Activated naive CD4-positive, alpha-beta T cell treated with anti-CD3 and anti-CD28 coated beads for 36 hours (primary cell): ENCODE data around the gene SERINC5. TPM values are rescaled to one million over a fixed set of nuclear protein-coding genes. Genes with fewer than 3 reads are reported as not detected.

Experiments used
- CTCF ChIA-PET: fragments of 350-600 bp; sonication (Branson Sonifier 250); formaldehyde crosslinking; loops from one replicate; lab custom pipeline; 2021; ENCODE audit warnings: antibody characterized with exemption; lab: Charles Lee
- DNase-seq: peaks from one replicate; pipeline ENCODE4 v3.0.0-alpha.2; 2020
- H3K27ac Mint-ChIP-seq: one replicate; pipeline ENCODE4 v1.8.0; 2021; ENCODE audit warnings: mild to moderate bottlenecking, mixed read lengths
- H3K27me3 Mint-ChIP-seq: one replicate; pipeline ENCODE4 v1.8.0; 2021; ENCODE audit warnings: low read depth, mixed read lengths
- H3K36me3 Mint-ChIP-seq: one replicate; pipeline ENCODE4 v1.8.0; 2021; ENCODE audit warnings: low read depth, mixed read lengths
- H3K4me1 Mint-ChIP-seq: one replicate; pipeline ENCODE4 v1.8.0; 2021; ENCODE audit warnings: low read depth, mixed read lengths
- H3K4me3 Mint-ChIP-seq: one replicate; pipeline ENCODE4 v1.8.0; 2021; ENCODE audit warnings: mild to moderate bottlenecking, moderate library complexity, mixed read lengths
- H3K9me3 Mint-ChIP-seq: one replicate; pipeline ENCODE4 v1.8.0; 2021; ENCODE audit warnings: mixed read lengths
- intact Hi-C: fragments of 100-400 bp; cut with micrococcal nuclease; formaldehyde crosslinking; loops from one replicate; pipeline ENCODE4 v1.15.1; 2023
- total RNA-seq, 2 experiments: library from RNA; stranded (reverse); gene quantifications; one replicate each; pipeline ENCODE4 v1.2.3, GENCODE V29; 2021

Gene SERINC5
- total RNA-seq, 2 experiments from 2014 or later, result 34.8 to 36.4 TPM

DNA sequence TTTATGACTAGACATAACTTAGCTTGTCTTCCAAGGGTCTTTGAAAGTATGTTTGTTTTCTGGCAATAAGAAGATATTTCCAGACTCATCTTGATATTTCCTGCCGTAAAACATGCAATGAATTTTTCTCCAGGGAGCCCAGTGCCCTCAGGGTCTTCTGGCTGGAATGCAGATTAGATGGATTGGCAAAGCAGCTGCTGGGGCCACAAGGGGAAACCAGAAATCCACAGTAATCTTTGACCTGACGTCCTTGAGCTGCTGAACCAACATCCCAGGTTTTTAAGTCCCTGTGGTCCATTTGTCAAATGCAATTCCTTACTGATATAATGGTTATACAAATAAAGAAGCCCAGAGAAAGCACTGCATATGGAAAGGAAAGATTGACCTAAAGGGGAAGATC lies 127.7 kb downstream of the SERINC5 start:
- CTCF ChIA-PET, result interaction anchor here (0.8 to 1.5 kb wide), 2 partner anchors 77 to 89 kb away, joined by 3 to 4 read pairs; no protein-coding TSS in a partner anchor
- peaks cover 14% of the 10 kb centered on the region for H3K9me3 Mint-ChIP-seq
- no peak for DNase-seq
- H3K27me3 Mint-ChIP-seq, result no peaks in the 10 kb centered on the region
- peaks cover 7% of the 10 kb centered on the region for H3K36me3 Mint-ChIP-seq
- intact Hi-C loops, result loop anchor here (10.0 kb wide), 1 partner anchor 877 kb away; no protein-coding TSS in a partner anchor
- peaks cover 58% of the 10 kb centered on the region for H3K4me1 Mint-ChIP-seq
- no peak overlapping the region for H3K27ac Mint-ChIP-seq
- no peak overlapping the region for H3K4me3 Mint-ChIP-seq

DNA sequence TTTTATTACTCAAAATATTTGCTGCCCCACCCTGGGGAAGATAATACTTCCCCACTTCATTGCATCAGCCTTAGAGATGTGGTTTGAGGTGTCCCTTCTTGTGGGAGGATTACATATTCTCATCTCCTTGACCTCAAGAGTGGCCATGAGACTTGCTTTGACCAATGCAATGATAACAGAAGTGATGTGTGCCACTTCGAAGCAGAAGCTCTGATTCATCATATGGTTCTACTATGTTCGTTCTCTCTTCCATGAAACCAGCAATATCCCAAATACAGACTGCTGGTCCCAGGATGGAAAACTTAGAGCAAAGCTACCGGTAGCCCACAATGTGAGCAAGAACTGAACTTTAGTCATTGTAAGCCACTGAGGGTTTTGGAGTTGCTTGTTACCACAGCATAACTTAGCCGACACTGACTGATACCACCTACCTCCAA lies 128.7 kb downstream of the SERINC5 start:
- peaks cover 56% of the 10 kb centered on the region for H3K4me1 Mint-ChIP-seq
- H3K9me3 Mint-ChIP-seq, result peaks cover 14% of the 10 kb centered on the region
- peaks cover 7% of the 10 kb centered on the region for H3K36me3 Mint-ChIP-seq
- no peak overlapping the region for H3K4me3 Mint-ChIP-seq
- H3K27ac Mint-ChIP-seq, result no peak overlapping the region
- H3K27me3 Mint-ChIP-seq, result no peaks in the 10 kb centered on the region
- no peak for DNase-seq
- CTCF ChIA-PET, result interaction anchor here (1.1 kb wide), 1 partner anchor 12 kb away, joined by 5 read pairs; no protein-coding TSS in a partner anchor
- intact Hi-C loops, result loop anchor here (2.0 to 10.0 kb wide), 2 partner anchors 66 to 878 kb away; no protein-coding TSS in a partner anchor

- DNase-seq, result peak; percentile 44
- intact Hi-C loops, result loop anchor here (1.0 to 10.0 kb wide), 8 partner anchors 10 to 879 kb away; partner anchors contain the start of gene SERINC5
- Mint-ChIP-seq H3K36me3 (peaks cover 3% of the 10 kb centered on the region), H3K4me1 (peaks cover 47% of the 10 kb centered on the region), H3K4me3 (no peak overlapping the region), H3K9me3 (peaks cover 10% of the 10 kb centered on the region), H3K27ac (peak overlapping the region; percentile 43), H3K27me3 (no peaks in the 10 kb centered on the region)
- CTCF ChIA-PET, result interaction anchor here (0.6 to 1.9 kb wide), 8 partner anchors 13 to 182 kb away, joined by 3 to 6 read pairs (median 4); no protein-coding TSS in a partner anchor
Observed at GRCh38 chr5:80125962-80126480, 129.8 kb downstream of the SERINC5 start.

- no peak for DNase-seq
- CTCF ChIA-PET, result interaction anchor here (0.5 to 1.9 kb wide), 9 partner anchors 30 to 248 kb away, joined by 3 to 6 read pairs (median 4); no protein-coding TSS in a partner anchor
Observed at GRCh38 chr5:80125022-80125961, 130.6 kb downstream of the SERINC5 start.

DNA sequence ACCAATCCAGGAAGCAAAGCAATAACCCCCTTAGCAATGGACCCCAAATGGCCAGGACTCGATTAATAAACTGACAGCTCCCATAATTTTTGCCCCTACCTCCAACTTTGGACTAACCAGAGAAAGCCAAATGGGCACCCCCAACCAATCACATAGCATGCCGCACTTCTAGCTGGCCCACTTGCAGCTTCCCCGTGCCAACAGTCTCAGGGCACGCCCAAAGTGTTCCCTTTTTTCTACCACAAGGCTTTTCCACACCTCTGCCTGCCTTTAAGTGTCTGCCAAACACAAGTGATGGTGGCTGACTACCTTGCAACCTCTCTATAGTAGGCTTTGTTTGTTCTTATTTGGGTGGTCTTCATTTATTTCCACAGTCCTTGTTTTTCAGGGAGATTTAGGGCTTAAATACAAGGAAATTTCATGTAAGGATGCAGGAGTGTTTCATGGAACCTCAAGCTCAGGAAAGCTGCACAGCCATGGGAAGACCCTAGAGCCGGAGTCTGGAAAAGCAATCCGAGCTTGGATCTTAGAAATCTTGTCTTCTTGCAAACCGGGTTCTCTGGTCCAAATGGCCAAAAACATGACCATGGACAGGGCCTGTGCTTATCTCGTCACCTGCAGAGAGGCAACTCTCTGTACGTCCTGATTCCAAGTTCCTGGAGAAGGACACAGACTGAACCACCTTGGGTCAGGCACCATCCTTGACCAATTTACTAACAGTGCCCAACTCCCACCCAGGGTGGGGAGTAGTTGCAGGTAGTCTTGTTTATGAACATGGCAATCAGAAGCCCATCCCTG lies 131.5 kb downstream of the SERINC5 start:
- Mint-ChIP-seq H3K27me3 (no peaks in the 10 kb centered on the region), H3K9me3 (peaks cover 3% of the 10 kb centered on the region), H3K27ac (no peak overlapping the region), H3K4me3 (no peak overlapping the region), H3K4me1 (peaks cover 42% of the 10 kb centered on the region), H3K36me3 (peaks cover 1% of the 10 kb centered on the region)
- intact Hi-C loops, result loop anchor here (10.0 kb wide), 1 partner anchor 880 kb away; no protein-coding TSS in a partner anchor
- no peak for DNase-seq
- CTCF ChIA-PET, result interaction anchor here (0.7 to 3.0 kb wide), 4 partner anchors 21 to 95 kb away, joined by 3 to 12 read pairs (median 3); no protein-coding TSS in a partner anchor

More at GRCh38 chr5:80125022-80125961, 130.6 kb downstream of the SERINC5 start:
- intact Hi-C loops, result loop anchor here (1.0 to 10.0 kb wide), 2 partner anchors 131 to 880 kb away; partner anchors contain the start of gene SERINC5
- Mint-ChIP-seq H3K9me3 (peaks cover 3% of the 10 kb centered on the region), H3K36me3 (peaks cover 1% of the 10 kb centered on the region), H3K4me3 (peak overlapping the region; percentile 17), H3K27ac (peak overlapping the region; percentile 43), H3K27me3 (no peaks in the 10 kb centered on the region), H3K4me1 (peaks cover 42% of the 10 kb centered on the region)

DNA sequence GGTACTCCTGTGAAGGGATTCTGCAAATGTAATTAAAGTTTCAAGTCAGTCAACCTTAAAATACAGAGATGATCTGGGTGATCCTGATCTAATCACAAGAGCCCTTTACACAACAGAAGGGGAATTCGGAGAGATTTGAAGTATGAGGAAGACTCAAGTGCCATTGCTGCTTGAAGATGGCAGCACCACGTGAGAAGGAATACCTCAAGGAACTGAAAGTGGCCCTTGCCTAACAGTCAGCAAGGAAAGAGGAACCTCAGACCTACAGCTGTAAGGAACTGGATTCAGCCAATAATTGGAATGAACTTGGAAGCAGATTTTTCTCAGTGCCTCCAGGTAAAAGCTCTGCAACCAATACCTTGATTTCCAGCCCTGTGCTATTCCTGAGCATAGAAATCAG lies 133.3 kb downstream of the SERINC5 start:
- CTCF ChIA-PET, result interaction anchor here (0.8 to 3.0 kb wide), 2 partner anchors 31 to 46 kb away, joined by 3 to 12 read pairs; no protein-coding TSS in a partner anchor
- Mint-ChIP-seq H3K36me3 (peaks cover 4% of the 10 kb centered on the region), H3K9me3 (peaks cover 5% of the 10 kb centered on the region), H3K4me1 (peaks cover 46% of the 10 kb centered on the region), H3K4me3 (no peak overlapping the region), H3K27ac (no peak overlapping the region), H3K27me3 (no peaks in the 10 kb centered on the region)
- DNase-seq, result no peak
- intact Hi-C loops, result loop anchor here (10.0 kb wide), 1 partner anchor 882 kb away; no protein-coding TSS in a partner anchor

GRCh38 chr5:80119372-80119771 lies 136.5 kb downstream of the SERINC5 start:
- CTCF ChIA-PET, result interaction anchor here (1.1 to 1.8 kb wide), 4 partner anchors 13 to 36 kb away, joined by 3 to 9 read pairs (median 5); no protein-coding TSS in a partner anchor
- H3K27ac Mint-ChIP-seq, result no peak overlapping the region
- H3K27me3 Mint-ChIP-seq, result no peaks in the 10 kb centered on the region
- H3K4me1 Mint-ChIP-seq, result peaks cover 45% of the 10 kb centered on the region
- intact Hi-C loops, result no loop called here
- H3K36me3 Mint-ChIP-seq, result peaks cover 9% of the 10 kb centered on the region
- no peak overlapping the region for H3K4me3 Mint-ChIP-seq
- DNase-seq, result no peak
- peaks cover 3% of the 10 kb centered on the region for H3K9me3 Mint-ChIP-seq

DNA sequence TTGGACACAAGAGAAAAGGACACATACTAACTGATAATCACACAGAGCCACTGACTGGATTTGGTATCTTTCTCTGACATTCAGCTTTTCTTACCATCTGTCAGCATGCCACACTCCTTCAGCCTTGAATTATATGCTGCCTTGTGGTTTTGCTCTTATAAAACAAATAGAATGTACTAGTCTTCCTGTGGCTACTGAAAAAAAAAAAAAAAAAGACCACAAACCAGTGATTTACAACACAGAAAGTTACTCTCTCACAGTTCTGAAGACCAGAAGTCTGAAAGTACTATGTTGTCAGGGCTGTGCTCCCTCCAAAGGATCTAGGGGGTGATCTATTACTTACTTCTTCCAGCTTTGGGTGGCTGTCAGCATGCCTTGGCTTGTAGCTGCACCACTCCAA lies 138.4 kb downstream of the SERINC5 start:
- peaks cover 10% of the 10 kb centered on the region for H3K9me3 Mint-ChIP-seq
- intact Hi-C loops, result no loop called here
- no peak overlapping the region for H3K4me3 Mint-ChIP-seq
- peaks cover 18% of the 10 kb centered on the region for H3K36me3 Mint-ChIP-seq
- H3K27ac Mint-ChIP-seq, result no peak overlapping the region
- H3K4me1 Mint-ChIP-seq, result peaks cover 38% of the 10 kb centered on the region
- CTCF ChIA-PET, result interaction anchor here (1.3 to 1.6 kb wide), 3 partner anchors 26 to 158 kb away, joined by 4 to 6 read pairs (median 5); no protein-coding TSS in a partner anchor
- no peak for DNase-seq
- no peaks in the 10 kb centered on the region for H3K27me3 Mint-ChIP-seq

GRCh38 chr5:80116465-80116864 lies 139.4 kb downstream of the SERINC5 start:
- H3K9me3 Mint-ChIP-seq, result peaks cover 10% of the 10 kb centered on the region
- H3K4me3 Mint-ChIP-seq, result no peak overlapping the region
- H3K27ac Mint-ChIP-seq, result no peak overlapping the region
- H3K36me3 Mint-ChIP-seq, result peaks cover 18% of the 10 kb centered on the region
- intact Hi-C loops, result no loop called here
- peaks cover 34% of the 10 kb centered on the region for H3K4me1 Mint-ChIP-seq
- no peaks in the 10 kb centered on the region for H3K27me3 Mint-ChIP-seq
- no peak for DNase-seq
- CTCF ChIA-PET, result interaction anchor here (0.6 to 1.6 kb wide), 4 partner anchors 22 to 159 kb away, joined by 3 to 6 read pairs (median 4); no protein-coding TSS in a partner anchor

- no peak for DNase-seq
- CTCF ChIA-PET, result interaction anchor here (0.6 to 1.1 kb wide), 2 partner anchors 22 to 25 kb away, joined by 3 read pairs; no protein-coding TSS in a partner anchor
- intact Hi-C loops, result no loop called here
- peaks cover 34% of the 10 kb centered on the region for H3K4me1 Mint-ChIP-seq
- H3K4me3 Mint-ChIP-seq, result no peak overlapping the region
- H3K36me3 Mint-ChIP-seq, result peaks cover 20% of the 10 kb centered on the region
- no peaks in the 10 kb centered on the region for H3K27me3 Mint-ChIP-seq
- no peak overlapping the region for H3K27ac Mint-ChIP-seq
- peaks cover 10% of the 10 kb centered on the region for H3K9me3 Mint-ChIP-seq
Observed at GRCh38 chr5:80116000-80116399, 139.8 kb downstream of the SERINC5 start.

DNA sequence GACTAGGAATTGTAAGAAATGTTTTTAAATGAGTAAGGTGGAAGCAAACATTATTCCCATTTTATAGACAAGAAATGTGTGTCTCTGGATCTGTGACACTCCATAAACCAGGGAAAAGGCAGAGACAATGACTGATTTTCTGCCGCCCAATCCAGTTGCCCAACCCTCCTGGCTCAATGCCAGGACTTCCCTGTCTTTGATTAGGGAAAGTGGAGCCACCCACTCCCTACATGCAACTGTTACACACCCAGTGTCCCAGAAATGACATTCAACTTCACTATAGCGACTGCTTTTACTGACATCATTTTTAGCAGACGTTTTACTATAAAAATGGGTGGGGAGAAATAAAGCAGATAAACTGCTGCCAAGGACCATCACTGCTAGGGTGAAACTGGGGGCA lies 141.0 kb downstream of the SERINC5 start:
- no peaks in the 10 kb centered on the region for H3K27me3 Mint-ChIP-seq
- no peak for DNase-seq
- peaks cover 10% of the 10 kb centered on the region for H3K9me3 Mint-ChIP-seq
- peaks cover 37% of the 10 kb centered on the region for H3K4me1 Mint-ChIP-seq
- CTCF ChIA-PET, result interaction anchor here (0.6 kb wide), 1 partner anchor 255 kb away, joined by 3 read pairs; no protein-coding TSS in a partner anchor
- H3K27ac Mint-ChIP-seq, result no peak overlapping the region
- intact Hi-C loops, result no loop called here
- H3K36me3 Mint-ChIP-seq, result peaks cover 20% of the 10 kb centered on the region
- H3K4me3 Mint-ChIP-seq, result no peak overlapping the region
